Nephron (organoid): Measurements from ENCODE around the gene MRTFA.

Experiments
- H3K27ac Mint-ChIP-seq, 3 experiments: 2 replicates each; pipeline ENCODE4 v1.8.0; 2020; ENCODE audit warnings: mixed read lengths in 3 of 3, mild to moderate bottlenecking in 2 of 3, moderate library complexity in 1 of 3
- H3K27me3 Mint-ChIP-seq: 2 replicates; pipeline ENCODE4 v1.8.0; 2021; ENCODE audit warnings: low read depth, mild to moderate bottlenecking, moderate library complexity, mixed read lengths
- H3K36me3 Mint-ChIP-seq: 2 replicates; pipeline ENCODE4 v1.8.0; 2020; ENCODE audit warnings: low read depth, mixed read lengths
- H3K4me1 Mint-ChIP-seq: 2 replicates; pipeline ENCODE4 v1.8.0; 2020; ENCODE audit warnings: mixed read lengths
- H3K4me3 Mint-ChIP-seq, 3 experiments: 2 replicates each; pipeline ENCODE4 v1.8.0; 2020; ENCODE audit warnings: mild to moderate bottlenecking in 3 of 3, mixed read lengths in 3 of 3, moderate library complexity in 2 of 3
- H3K9me3 Mint-ChIP-seq: 2 replicates; pipeline ENCODE4 v1.8.0; 2020; ENCODE audit warnings: mixed read lengths
- CTCF ChIP-seq, 3 experiments: fragments of 200-600 bp; sonication (generic); IDR thresholded peaks; one replicate each; pipeline ENCODE4 v1.5.0; 2021; ENCODE audit warnings: antibody characterized with exemption in 3 of 3; ENCODE audit not compliant: unreplicated experiment in 3 of 3

Gene MRTFA

GRCh38 chr22:40529821-40530220 is 106.7 kb downstream of the MRTFA start:
- TF ChIP-seq CTCF (IDR thresholded peaks at IDR 0.05; ENCODE audit: unreplicated experiment in 3 of 3), result no peak
- Mint-ChIP-seq H3K9me3 (peaks cover 2% of the 10 kb centered on the region), H3K36me3 (peaks cover 7% of the 10 kb centered on the region), H3K27me3 (no peaks in the 10 kb centered on the region), H3K4me3 (peak overlapping the region in 2 of 3 experiments; percentile 6 to 24), H3K27ac (peak overlapping the region; percentile 53 to 66 (median 64)), H3K4me1 (peaks cover 58% of the 10 kb centered on the region)

- H3K27ac Mint-ChIP-seq, result peak overlapping the region in 2 of 3 experiments; percentile 24 to 47
- TF ChIP-seq CTCF (IDR thresholded peaks at IDR 0.05; ENCODE audit: unreplicated experiment in 3 of 3), result no peak
- H3K36me3 Mint-ChIP-seq, result peaks cover 15% of the 10 kb centered on the region
- H3K4me3 Mint-ChIP-seq, result no peak overlapping the region
- H3K9me3 Mint-ChIP-seq, result peaks cover 3% of the 10 kb centered on the region
- no peaks in the 10 kb centered on the region for H3K27me3 Mint-ChIP-seq
- H3K4me1 Mint-ChIP-seq, result peaks cover 30% of the 10 kb centered on the region
Measured at GRCh38 chr22:40526960-40527359, 109.6 kb downstream of the MRTFA start.

GRCh38 chr22:40525250-40525884 is 111.2 kb downstream of the MRTFA start:
- peak; percentile 64 to 73 (median 68) for TF ChIP-seq CTCF (IDR thresholded peaks at IDR 0.05; ENCODE audit: unreplicated experiment in 3 of 3)
- Mint-ChIP-seq H3K9me3 (peaks cover 5% of the 10 kb centered on the region), H3K36me3 (peaks cover 20% of the 10 kb centered on the region), H3K4me3 (no peak overlapping the region), H3K27me3 (no peaks in the 10 kb centered on the region), H3K27ac (peak overlapping the region; percentile 23 to 71 (median 52)), H3K4me1 (peaks cover 19% of the 10 kb centered on the region)

- peak overlapping the region; percentile 29 to 77 (median 44) for H3K27ac Mint-ChIP-seq
- H3K9me3 Mint-ChIP-seq, result peaks cover 9% of the 10 kb centered on the region
- H3K4me3 Mint-ChIP-seq, result no peak overlapping the region
- H3K36me3 Mint-ChIP-seq, result peaks cover 27% of the 10 kb centered on the region
- TF ChIP-seq CTCF (IDR thresholded peaks at IDR 0.05; ENCODE audit: unreplicated experiment in 3 of 3), result no peak
- H3K27me3 Mint-ChIP-seq, result no peaks in the 10 kb centered on the region
- H3K4me1 Mint-ChIP-seq, result peaks cover 11% of the 10 kb centered on the region
Measured at GRCh38 chr22:40524392-40525249, 111.9 kb downstream of the MRTFA start.

- H3K36me3 Mint-ChIP-seq, result peaks cover 39% of the 10 kb centered on the region
- H3K9me3 Mint-ChIP-seq, result peaks cover 9% of the 10 kb centered on the region
- no peaks in the 10 kb centered on the region for H3K4me1 Mint-ChIP-seq
- no peaks in the 10 kb centered on the region for H3K27me3 Mint-ChIP-seq
- no peak overlapping the region for H3K4me3 Mint-ChIP-seq
- TF ChIP-seq CTCF (IDR thresholded peaks at IDR 0.05; ENCODE audit: unreplicated experiment in 3 of 3), result no peak
- no peak overlapping the region for H3K27ac Mint-ChIP-seq
Measured at GRCh38 chr22:40522141-40522540, 114.4 kb downstream of the MRTFA start.
